ENCODE measurements around the gene FAM90A1.
A peak's percentile ranks its signal among the peaks of the same experiment; 100 is the strongest.
"Not testable (repeated sequence)": the region's sequence is repeated elsewhere in the genome, so short reads cannot be mapped to it uniquely, and the experiment has no call there.

Gene FAM90A1

DNA sequence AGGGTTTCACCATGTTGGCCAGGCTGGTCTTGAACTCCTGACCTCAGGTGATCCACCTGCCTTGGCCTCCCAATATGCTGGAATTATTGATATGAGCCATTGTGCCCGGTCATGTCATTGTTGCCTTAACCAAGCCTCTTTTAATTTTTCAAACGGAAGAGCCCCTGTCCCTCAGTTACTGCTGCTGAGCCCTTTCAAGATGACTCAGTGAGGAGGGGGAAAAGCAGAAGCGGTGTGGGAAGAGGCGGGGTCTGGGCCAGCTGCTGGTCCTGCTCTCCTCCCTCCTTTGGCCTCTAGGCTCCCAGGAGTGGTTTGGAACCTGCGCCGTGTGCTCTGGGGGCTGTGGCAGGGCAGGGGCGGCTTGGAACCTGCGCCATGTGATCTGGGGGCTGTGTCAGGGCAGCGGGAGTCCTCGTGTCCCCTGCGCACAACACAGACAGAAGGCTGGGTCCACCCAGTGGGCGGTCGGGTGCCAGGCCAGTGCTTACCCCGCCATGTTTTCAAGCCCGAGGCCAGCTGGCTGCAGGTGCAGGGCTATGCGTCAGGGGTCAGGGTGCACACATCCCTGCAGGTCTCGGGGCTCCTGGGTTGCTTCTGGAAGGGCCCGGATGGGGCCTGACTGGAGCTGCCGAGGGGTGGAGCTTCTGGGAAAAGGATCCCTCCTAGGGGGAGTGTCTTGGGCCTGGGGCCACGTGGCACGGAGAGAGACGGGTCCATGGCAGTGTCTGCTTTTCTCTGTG lies at the start of gene FAM90A1:
Gene FAM90A1 (minus strand): TSS at position 627 of the 740 bp plus-strand sequence. CDS start 2,786 bp downstream, outside the sequence.
- DNase-seq (ENCODE audit: low read depth): not testable (repeated sequence)

DNA sequence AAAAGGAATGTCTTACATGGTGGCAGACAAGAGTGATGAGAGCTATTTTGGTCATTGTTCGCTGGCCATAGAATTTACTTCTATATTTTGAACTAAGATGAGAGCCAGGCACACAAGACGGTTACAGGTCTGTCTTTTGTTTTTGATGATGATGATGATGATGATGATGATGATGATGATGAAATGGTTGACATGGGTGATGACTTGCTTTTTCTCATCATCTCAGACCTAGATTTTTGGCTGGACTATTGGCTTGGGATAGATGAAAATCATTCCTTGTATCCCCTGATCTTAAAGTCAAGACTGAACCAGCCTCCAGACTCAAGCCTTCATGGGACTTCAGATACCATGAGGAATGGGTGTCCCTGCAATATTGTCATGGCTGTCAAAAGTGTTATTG lies 49.0 kb upstream of the FAM90A1 start:
- not testable (repeated sequence) for DNase-seq (ENCODE audit: low read depth)

GRCh38 chr12:8266706-8267105 lies 39.3 kb upstream of the FAM90A1 start:
- DNase-seq (ENCODE audit: low read depth): not testable (repeated sequence)

GRCh38 chr12:8264236-8264635 lies 36.8 kb upstream of the FAM90A1 start:
- DNase-seq (ENCODE audit: low read depth): not testable (repeated sequence)

DNA sequence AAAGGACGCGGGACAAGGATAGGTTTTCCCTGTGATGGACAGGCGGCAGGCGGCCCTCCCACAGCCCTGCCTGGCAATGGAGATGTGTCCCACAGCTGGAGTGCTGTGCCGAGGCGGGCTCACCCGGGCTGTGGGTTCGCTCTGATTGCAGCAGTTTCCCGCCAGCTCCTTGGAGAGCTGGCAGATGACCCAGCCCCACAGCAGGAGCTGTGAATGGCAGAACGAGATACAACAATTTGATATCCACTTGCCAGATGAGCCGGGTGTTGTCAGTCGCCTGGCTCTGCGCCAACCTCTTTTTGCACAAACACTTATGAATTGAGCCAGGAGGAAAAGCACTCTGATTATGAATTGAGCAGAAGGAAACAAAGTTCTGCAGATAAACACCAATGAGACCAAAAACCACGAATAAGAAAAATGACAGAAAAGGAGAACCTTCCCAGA lies 33.7 kb upstream of the FAM90A1 start:
- DNase-seq (ENCODE audit: low read depth): not testable (repeated sequence)

- not testable (repeated sequence) for DNase-seq (ENCODE audit: low read depth)
These were observed 28.9 kb upstream of the FAM90A1 start for GRCh38 chr12:8256356-8256755.

DNA sequence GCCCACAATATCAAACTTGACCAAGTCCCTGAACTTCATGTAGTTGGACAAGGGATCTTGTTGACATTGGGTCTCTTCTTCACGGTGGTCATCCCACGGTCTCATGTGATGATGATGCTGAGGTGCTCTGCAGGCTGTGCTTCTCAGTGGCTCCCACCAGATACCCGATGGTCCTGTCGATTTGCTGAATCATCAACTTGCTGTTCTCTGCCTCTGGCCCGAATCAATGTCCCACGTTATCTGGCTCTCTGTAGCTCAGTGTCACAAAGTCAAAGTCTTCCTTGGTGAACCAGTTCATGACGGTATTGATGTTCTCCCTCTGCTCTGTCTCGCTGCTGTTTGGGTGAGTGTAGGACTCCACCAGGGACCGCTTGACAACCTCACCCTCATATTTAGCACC lies 27.3 kb upstream of the FAM90A1 start:
- DNase-seq (ENCODE audit: low read depth): not testable (repeated sequence)

- not testable (repeated sequence) for DNase-seq (ENCODE audit: low read depth)
These were observed 24.8 kb upstream of the FAM90A1 start for GRCh38 chr12:8252056-8252818.

- DNase-seq (ENCODE audit: low read depth): not testable (repeated sequence)
These were observed 24.2 kb upstream of the FAM90A1 start for GRCh38 chr12:8251616-8252015.

DNA sequence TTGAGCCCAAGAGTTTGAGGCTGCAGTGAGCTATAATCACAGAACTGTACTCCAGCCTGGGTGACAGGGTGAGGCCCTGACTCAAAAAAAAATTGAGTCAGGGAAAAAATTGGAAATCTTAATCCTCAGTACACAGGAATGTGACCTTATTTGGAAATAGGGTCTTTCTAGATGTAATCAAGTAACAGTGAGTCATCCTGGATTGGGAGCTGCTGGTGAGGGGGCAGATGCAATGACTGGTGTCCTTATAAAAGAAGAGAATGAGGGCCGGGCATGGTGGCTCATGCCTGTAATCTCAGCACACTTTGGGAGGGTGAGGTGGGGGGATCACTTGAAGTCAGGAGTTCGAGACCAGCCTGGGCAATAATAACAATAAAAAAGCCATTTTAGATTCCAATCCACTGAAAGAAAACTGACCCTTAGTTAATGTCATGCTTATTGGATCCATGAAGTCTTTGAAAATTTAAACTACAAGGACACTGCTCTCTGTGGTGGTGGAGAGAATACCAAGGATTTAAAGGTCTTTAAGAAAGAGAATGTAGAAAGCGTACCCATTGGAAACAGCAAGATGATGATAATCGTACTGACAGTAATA lies 19.6 kb upstream of the FAM90A1 start:
- not testable (repeated sequence) for DNase-seq (ENCODE audit: low read depth)

DNA sequence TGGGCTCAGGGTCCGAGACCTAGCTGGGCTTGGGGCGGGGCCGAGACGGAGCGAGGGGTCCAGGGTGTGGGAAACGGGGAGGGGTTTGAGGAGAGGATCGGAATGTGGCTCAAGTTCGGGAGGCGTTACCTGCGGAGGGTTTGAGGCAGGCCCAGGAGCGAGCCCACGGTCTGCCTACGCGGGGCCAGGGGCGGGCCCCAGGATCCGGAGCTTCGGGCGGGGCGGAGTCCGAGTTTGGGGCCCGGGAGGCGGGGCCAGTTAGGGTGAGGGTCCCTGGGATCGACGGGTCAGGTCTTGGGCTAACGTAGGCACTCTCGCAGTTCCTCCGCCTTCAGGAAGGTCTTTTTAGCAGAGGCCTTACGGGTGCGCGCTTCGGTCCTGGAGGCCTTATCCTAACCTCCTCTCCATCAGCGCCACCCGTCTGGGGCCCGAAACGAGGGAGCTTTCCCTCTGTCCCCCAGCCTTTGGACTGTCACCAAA lies 16.3 kb upstream of the FAM90A1 start:
- not testable (repeated sequence) for DNase-seq (ENCODE audit: low read depth)

- peak; percentile 99 for DNase-seq (ENCODE audit: low read depth)
These were observed 15.7 kb upstream of the FAM90A1 start for GRCh38 chr12:8242880-8243681.

GRCh38 chr12:8242622-8242879 lies 15.1 kb upstream of the FAM90A1 start:
- DNase-seq (ENCODE audit: low read depth): not testable (repeated sequence)

- not testable (repeated sequence) for DNase-seq (ENCODE audit: low read depth)
These were observed 14.7 kb upstream of the FAM90A1 start for GRCh38 chr12:8241917-8242621.

- not testable (repeated sequence) for DNase-seq (ENCODE audit: low read depth)
These were observed 13.1 kb upstream of the FAM90A1 start for GRCh38 chr12:8240340-8241114.

DNA sequence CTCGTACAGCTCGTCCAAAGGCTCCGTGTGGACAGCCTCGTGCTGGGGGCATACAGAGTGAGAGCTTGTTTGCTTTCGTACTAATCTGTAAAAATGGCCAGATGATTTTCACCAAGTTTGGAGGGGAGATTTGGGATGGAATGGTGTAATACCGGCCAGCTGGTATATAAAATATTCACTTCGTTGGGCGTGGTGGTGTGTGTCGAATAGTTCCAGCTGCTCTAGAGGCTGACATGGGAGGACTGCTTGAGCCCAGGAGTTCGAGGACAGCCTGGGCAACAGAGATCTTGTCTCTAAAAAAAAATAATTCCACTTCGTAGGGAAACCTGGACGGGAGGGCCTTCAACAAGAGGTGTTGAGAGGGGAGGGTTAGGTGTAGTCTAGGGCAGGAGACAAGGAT lies 9.6 kb upstream of the FAM90A1 start:
- DNase-seq (ENCODE audit: low read depth): not testable (repeated sequence)

DNA sequence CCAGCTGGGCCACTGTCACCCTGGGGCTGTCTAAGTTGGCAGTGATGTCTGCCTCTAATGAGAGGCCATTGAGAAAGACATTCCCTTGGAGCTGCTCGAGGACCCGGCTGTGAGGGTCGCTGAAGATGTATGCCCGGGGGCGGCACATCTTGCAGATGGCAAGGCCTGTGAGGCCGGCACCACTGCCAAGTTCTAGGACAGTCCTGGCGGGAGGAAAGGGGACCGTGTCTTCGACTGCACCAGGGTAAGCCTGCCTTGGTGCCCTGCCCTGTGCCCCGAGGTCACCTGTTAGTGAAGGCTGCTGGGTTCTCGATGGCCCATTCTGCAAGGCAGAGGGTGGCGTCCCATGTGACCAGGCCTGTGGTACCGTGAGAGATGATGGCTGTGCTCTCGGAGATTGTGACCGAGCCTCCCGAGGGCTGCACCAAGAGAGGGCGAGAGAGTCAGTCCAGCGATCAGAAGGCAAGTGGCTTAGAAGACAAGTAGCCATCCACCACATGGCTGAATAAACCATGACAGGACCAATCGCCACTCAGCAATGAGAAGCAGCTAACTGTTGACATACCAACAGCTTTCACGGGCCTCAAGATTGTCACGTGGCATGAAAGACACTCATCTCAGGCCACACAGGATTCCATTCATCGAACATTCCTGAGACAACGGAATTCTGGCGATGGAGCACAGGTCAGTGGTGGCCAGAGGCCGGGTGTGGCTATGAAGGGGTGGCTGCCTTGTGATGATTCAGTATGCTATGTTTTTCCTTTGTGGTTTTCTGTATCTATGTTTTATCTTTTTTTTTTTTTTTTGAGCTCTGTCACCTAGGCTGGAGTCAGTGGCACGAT lies 8.1 kb upstream of the FAM90A1 start:
- DNase-seq (ENCODE audit: low read depth): not testable (repeated sequence)

GRCh38 chr12:8234746-8235145 lies 7.3 kb upstream of the FAM90A1 start:
- not testable (repeated sequence) for DNase-seq (ENCODE audit: low read depth)

DNA sequence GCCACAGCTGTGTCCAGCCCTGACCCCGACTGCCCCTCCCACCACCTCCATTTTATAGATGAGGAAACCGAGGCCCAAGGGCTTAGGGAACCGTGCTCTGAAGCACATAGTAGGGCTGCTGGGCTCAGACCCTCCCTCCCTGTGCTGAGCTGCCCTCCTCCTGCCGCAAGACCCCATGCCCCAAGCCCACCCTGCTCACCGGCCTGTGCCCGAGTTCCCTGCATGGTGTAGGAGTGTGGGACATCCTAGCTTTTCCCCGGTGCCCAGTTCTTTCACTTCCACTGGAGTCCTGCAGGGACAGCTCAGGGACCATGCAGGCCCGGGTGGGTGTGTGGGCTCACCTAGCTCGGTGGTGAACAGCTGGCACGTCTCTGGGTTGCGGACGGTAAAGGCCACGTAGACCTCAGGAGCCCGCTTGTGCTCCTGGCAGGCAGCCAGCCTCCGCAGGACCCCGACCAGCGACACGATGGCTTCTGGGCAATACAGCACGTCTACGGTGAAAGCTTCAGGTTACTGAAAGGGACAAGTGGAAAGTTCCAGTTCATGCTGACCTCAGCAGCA lies 6.6 kb upstream of the FAM90A1 start:
- not testable (repeated sequence) for DNase-seq (ENCODE audit: low read depth)

Measured in stimulated activated CD8-positive, alpha-beta memory T cell treated with anti-CD3 and anti-CD28 coated beads, Interleukin-15, amount 100 ng/mL, for 24 hours (primary cell).